ENCODE results near the gene FGFRL1.
"Not testable (repeated sequence)": the region's sequence is repeated elsewhere in the genome, so short reads cannot be mapped to it uniquely, and the experiment has no call there.

The FGFRL1 gene

GRCh38 chr4:971666-972500 lies 39.5 kb upstream of the FGFRL1 start:
- Histone ChIP-seq H3K36me3 (ENCODE audit: insufficient read depth, low read length) (no peaks in the 10 kb centered on the region), H3K27ac (no peak overlapping the region), H3K4me3 (peak overlapping the region; percentile 85), H3K9ac (ENCODE audit: insufficient read length) (no peak overlapping the region), H3K9me3 (ENCODE audit: low read depth, low read length) (no peaks in the 10 kb centered on the region)
- DNase-seq (ENCODE audit: low read depth, low spot score), result no peak
- TF ChIP-seq POLR2AphosphoS5 (IDR thresholded peaks at IDR 0.05; ENCODE audit: borderline replicate concordance, low read depth, low read length) (no peak), FOXP2 (optimal IDR thresholded peaks at IDR 0.05; ENCODE audit: control extremely low read depth, extremely low read length, insufficient read depth) (no peak), EZH2 (IDR thresholded peaks at IDR 0.05) (no peak)

- DNase-seq (ENCODE audit: low read depth, low spot score), result no peak
- Histone ChIP-seq H3K9ac (ENCODE audit: insufficient read length) (peak overlapping the region; percentile 65), H3K36me3 (ENCODE audit: insufficient read depth, low read length) (no peaks in the 10 kb centered on the region), H3K9me3 (ENCODE audit: low read depth, low read length) (no peaks in the 10 kb centered on the region), H3K27ac (no peak overlapping the region), H3K4me3 (peak overlapping the region; percentile 85)
- TF ChIP-seq EZH2 (IDR thresholded peaks at IDR 0.05) (no peak), POLR2AphosphoS5 (IDR thresholded peaks at IDR 0.05; ENCODE audit: borderline replicate concordance, low read depth, low read length) (no peak), FOXP2 (optimal IDR thresholded peaks at IDR 0.05; ENCODE audit: control extremely low read depth, extremely low read length, insufficient read depth) (no peak)
These were observed 38.6 kb upstream of the FGFRL1 start for GRCh38 chr4:972651-973424.

GRCh38 chr4:973431-974397 lies 37.7 kb upstream of the FGFRL1 start, which contains the start of gene DGKQ:
Gene DGKQ, minus strand, starts transcription at chr4:973569. Its CDS starts 87 bp downstream, at chr4:973482.
- Histone ChIP-seq H3K9ac (ENCODE audit: insufficient read length) (peak within 1 kb of the TSS; percentile 65), H3K4me3 (peak within 1 kb of the TSS; percentile 85), H3K9me3 (ENCODE audit: low read depth, low read length) (no peaks in the 10 kb centered on the region), H3K27ac (no peak within 1 kb of the TSS), H3K36me3 (ENCODE audit: insufficient read depth, low read length) (no peaks in the 10 kb centered on the region)
- DNase-seq (ENCODE audit: low read depth, low spot score), result no peak
- TF ChIP-seq FOXP2 (optimal IDR thresholded peaks at IDR 0.05; ENCODE audit: control extremely low read depth, extremely low read length, insufficient read depth), result no peak
- no peak for TF ChIP-seq EZH2 (IDR thresholded peaks at IDR 0.05)
- no peak for TF ChIP-seq POLR2AphosphoS5 (IDR thresholded peaks at IDR 0.05; ENCODE audit: borderline replicate concordance, low read depth, low read length)

DNA sequence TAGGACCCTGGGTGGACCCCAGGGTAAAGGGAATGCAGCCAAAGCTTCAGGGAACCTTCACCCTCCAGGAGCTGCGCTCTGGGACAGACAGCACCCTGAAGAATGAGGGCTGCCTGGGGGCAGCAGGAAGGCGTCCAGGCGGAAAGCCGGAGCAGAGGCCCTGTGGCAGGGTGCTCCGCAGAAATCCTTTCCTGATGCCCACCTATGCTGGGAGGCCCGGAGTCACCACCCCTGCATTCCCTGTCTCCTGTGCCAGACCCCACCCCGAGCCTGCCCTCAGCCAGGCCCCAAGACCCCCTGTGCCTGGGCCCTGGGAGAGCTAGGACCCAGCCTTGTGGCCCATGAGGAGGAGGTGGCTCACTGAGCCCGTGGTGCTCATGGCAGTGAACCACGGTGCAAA lies 36.8 kb upstream of the FGFRL1 start:
- TF ChIP-seq FOXP2 (optimal IDR thresholded peaks at IDR 0.05; ENCODE audit: control extremely low read depth, extremely low read length, insufficient read depth), result no peak
- no peak for TF ChIP-seq POLR2AphosphoS5 (IDR thresholded peaks at IDR 0.05; ENCODE audit: borderline replicate concordance, low read depth, low read length)
- TF ChIP-seq EZH2 (IDR thresholded peaks at IDR 0.05), result no peak
- no peak for DNase-seq (ENCODE audit: low read depth, low spot score)
- H3K36me3 ChIP-seq (ENCODE audit: insufficient read depth, low read length), result no peaks in the 10 kb centered on the region
- no peak overlapping the region for H3K4me3 ChIP-seq
- H3K27ac ChIP-seq, result no peak overlapping the region
- no peaks in the 10 kb centered on the region for H3K9me3 ChIP-seq (ENCODE audit: low read depth, low read length)
- no peak overlapping the region for H3K9ac ChIP-seq (ENCODE audit: insufficient read length)

GRCh38 chr4:976016-976415 lies 35.4 kb upstream of the FGFRL1 start:
- not testable (repeated sequence) for H3K9me3 ChIP-seq (ENCODE audit: low read depth, low read length); H3K4me3 ChIP-seq; H3K36me3 ChIP-seq (ENCODE audit: insufficient read depth, low read length); H3K27ac ChIP-seq; H3K9ac ChIP-seq (ENCODE audit: insufficient read length); DNase-seq (ENCODE audit: low read depth, low spot score)

GRCh38 chr4:978957-979701 lies 32.3 kb upstream of the FGFRL1 start:
- H3K27ac ChIP-seq, result peak overlapping the region; percentile 77
- no peaks in the 10 kb centered on the region for H3K9me3 ChIP-seq (ENCODE audit: low read depth, low read length)
- peak overlapping the region; percentile 44 for H3K9ac ChIP-seq (ENCODE audit: insufficient read length)

DNA sequence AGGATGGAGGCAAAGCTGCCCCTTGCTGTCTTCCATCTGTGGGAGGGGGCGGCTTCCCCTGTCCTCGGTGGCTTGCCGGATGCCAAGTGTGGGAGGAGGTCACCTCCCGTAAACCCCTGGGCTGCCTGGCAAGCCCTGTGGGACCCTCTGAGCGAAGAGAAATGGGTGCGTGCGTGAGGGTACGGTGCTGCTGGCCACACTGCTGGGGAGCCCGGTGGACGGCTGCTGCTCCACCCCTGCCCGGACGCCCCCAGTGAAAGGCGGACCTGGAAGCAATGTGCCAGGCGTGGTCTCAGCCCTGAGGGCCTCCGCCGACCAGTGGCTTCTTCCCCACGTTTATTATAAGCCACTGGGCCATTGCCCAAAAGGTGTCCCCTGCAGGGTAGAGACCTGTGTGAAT lies 29.1 kb upstream of the FGFRL1 start:
- Histone ChIP-seq H3K27ac (no peak overlapping the region), H3K9ac (ENCODE audit: insufficient read length) (no peak overlapping the region), H3K9me3 (ENCODE audit: low read depth, low read length) (no peaks in the 10 kb centered on the region), H3K36me3 (ENCODE audit: insufficient read depth, low read length) (no peaks in the 10 kb centered on the region), H3K4me3 (no peak overlapping the region)
- TF ChIP-seq POLR2AphosphoS5 (IDR thresholded peaks at IDR 0.05; ENCODE audit: borderline replicate concordance, low read depth, low read length) (no peak), FOXP2 (optimal IDR thresholded peaks at IDR 0.05; ENCODE audit: control extremely low read depth, extremely low read length, insufficient read depth) (no peak), EZH2 (IDR thresholded peaks at IDR 0.05) (no peak)
- DNase-seq (ENCODE audit: low read depth, low spot score), result no peak

More at GRCh38 chr4:978957-979701, 32.3 kb upstream of the FGFRL1 start:
- DNase-seq (ENCODE audit: low read depth, low spot score), result no peak
- TF ChIP-seq POLR2AphosphoS5 (IDR thresholded peaks at IDR 0.05; ENCODE audit: borderline replicate concordance, low read depth, low read length) (no peak), FOXP2 (optimal IDR thresholded peaks at IDR 0.05; ENCODE audit: control extremely low read depth, extremely low read length, insufficient read depth) (no peak), EZH2 (IDR thresholded peaks at IDR 0.05) (no peak)
- no peaks in the 10 kb centered on the region for H3K36me3 ChIP-seq (ENCODE audit: insufficient read depth, low read length)
- peak overlapping the region; percentile 19; the same call in 1 of the 2 replicates for H3K4me3 ChIP-seq

Data from SK-N-MC (cell line).